A673 (cell line): ENCODE measurements around the gene LRRIQ4.

Experiments
- EZH2 ChIP-seq: fragments of 200-600 bp; sonication (generic); IDR thresholded peaks from 2 replicates; pipeline ENCODE4 v1.6.1; 2017; ENCODE audit warnings: borderline replicate concordance, low read depth, mild to moderate bottlenecking, mixed read lengths, antibody characterized with exemption, low read length; ENCODE audit not compliant: poor library complexity, severe bottlenecking
- TF ChIP-seq, protein P1 (sequence below): fragments of 300-800, 200-600 bp; sonication (generic); conservative IDR thresholded peaks from 2 replicates; pipeline ENCODE4 v1.5.1; 2017; ENCODE audit warnings: low read depth, mild to moderate bottlenecking, antibody characterized with exemption, low read length, moderate library complexity, mixed read lengths

DNA sequence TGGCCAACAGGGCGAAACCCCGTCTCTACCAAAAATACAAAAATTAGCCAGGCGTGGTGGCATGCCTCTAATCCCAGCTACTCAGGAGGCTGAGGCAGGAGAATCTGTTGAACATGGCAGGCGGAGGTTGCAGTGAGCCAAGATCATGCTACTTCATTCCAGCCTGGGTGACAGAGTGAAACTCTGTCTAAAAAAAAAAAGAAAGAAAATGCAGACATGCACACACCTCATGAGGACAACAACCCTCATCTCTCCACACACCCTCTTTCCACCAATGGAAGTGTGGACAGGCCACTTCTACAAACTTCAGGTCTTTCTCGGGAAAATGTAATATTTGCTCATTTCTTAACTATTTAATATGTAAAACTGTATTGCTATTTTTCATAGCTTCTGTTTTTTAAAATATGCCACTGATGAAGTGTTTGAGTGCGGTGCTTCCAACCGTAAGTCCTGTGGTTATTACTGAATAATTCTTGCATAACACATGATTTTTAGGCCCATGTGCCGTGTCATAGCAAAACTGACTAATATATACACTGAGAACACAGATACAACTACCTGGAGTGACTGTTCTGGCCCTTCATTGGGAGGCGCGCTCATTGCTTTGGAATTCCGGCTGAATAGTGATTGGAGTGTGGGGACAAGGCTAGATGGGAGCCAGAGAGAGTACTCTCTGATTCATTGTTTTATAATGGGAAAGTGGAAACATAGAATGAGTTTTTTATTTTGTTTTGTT lies 34.0 kb downstream of the LRRIQ4 start:
- TF ChIP-seq, protein P1, sequence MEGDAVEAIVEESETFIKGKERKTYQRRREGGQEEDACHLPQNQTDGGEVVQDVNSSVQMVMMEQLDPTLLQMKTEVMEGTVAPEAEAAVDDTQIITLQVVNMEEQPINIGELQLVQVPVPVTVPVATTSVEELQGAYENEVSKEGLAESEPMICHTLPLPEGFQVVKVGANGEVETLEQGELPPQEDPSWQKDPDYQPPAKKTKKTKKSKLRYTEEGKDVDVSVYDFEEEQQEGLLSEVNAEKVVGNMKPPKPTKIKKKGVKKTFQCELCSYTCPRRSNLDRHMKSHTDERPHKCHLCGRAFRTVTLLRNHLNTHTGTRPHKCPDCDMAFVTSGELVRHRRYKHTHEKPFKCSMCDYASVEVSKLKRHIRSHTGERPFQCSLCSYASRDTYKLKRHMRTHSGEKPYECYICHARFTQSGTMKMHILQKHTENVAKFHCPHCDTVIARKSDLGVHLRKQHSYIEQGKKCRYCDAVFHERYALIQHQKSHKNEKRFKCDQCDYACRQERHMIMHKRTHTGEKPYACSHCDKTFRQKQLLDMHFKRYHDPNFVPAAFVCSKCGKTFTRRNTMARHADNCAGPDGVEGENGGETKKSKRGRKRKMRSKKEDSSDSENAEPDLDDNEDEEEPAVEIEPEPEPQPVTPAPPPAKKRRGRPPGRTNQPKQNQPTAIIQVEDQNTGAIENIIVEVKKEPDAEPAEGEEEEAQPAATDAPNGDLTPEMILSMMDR = no peak
- no peak for TF ChIP-seq EZH2
